GM13977 (cell line): ENCODE data around the gene GBA3.

Experiments used
- DNase-seq: peaks from one replicate; pipeline ENCODE4 v3.0.0; 2012; ENCODE audit warnings: low spot score
- in situ Hi-C: fragments of 300-500 bp; cut with MboI; formaldehyde crosslinking; loops from one replicate; pipeline ENCODE4 v1.12.0; 2022; ENCODE audit warnings: low sequenced_read_pairs, low pct_unique_long_range_greater_than_20kb, mixed read lengths, inconsistent platforms; ENCODE audit not compliant: unreplicated experiment
- TF ChIP-seq, protein P1 (sequence below): IDR thresholded peaks from 2 replicates; pipeline ENCODE4 v1.5.1; 2012; ENCODE audit warnings: mild to moderate bottlenecking, control low read depth; ENCODE audit not compliant: insufficient read depth; ENCODE audit errors: extremely low read depth, missing control alignments

GBA3 gene

GRCh38 chr4:22780797-22781196 lies 88.1 kb downstream of the GBA3 start:
- in situ Hi-C loops = no loop called here
- DNase-seq = no peak
- TF ChIP-seq, protein P1, sequence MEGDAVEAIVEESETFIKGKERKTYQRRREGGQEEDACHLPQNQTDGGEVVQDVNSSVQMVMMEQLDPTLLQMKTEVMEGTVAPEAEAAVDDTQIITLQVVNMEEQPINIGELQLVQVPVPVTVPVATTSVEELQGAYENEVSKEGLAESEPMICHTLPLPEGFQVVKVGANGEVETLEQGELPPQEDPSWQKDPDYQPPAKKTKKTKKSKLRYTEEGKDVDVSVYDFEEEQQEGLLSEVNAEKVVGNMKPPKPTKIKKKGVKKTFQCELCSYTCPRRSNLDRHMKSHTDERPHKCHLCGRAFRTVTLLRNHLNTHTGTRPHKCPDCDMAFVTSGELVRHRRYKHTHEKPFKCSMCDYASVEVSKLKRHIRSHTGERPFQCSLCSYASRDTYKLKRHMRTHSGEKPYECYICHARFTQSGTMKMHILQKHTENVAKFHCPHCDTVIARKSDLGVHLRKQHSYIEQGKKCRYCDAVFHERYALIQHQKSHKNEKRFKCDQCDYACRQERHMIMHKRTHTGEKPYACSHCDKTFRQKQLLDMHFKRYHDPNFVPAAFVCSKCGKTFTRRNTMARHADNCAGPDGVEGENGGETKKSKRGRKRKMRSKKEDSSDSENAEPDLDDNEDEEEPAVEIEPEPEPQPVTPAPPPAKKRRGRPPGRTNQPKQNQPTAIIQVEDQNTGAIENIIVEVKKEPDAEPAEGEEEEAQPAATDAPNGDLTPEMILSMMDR = no peak

- TF ChIP-seq, protein P1 = no peak
- no peak for DNase-seq
- in situ Hi-C loops = no loop called here
Observed at GRCh38 chr4:22787753-22788375, 95.1 kb downstream of the GBA3 start.

DNA sequence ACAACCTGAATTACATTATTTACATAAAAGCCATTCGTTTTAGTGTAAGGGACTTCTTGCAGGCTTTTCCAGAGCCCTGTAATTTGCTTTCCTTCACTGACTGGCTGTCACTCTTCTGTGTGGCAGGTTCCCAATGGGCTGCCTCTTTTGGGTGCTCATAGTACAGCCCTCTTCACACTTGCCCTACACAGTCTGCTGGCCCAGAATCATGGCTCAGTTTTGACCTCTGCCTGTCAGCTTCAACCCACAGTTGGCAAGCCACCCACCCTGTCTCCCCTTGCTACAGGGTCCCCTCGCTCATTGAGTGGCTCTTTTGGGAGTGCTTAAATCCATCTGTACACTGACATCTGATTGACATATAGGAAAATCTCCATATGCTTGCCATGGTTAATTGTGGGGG lies 97.9 kb downstream of the GBA3 start:
- DNase-seq = no peak
- in situ Hi-C loops = no loop called here
- TF ChIP-seq, protein P1 = no peak

DNA sequence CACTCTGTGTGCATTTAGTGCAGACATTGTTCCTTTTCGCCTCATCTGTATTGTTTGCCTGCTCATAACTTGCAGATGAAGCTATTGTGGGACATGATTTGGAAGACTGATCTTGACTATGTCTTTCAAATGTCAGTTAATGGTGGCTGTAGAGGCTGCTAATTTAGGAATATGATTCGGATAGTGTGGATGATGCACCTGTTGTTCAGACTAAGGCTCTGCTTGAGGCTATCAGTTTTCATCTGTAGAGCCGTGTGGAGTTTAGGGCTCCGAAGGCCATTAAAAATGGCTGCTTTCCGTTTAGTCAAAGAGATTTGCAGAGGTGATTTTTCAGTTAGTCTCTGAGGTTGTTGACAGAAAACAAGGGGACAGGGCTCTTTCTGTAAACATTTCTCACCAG lies 102.0 kb downstream of the GBA3 start:
- in situ Hi-C loops = no loop called here

DNA sequence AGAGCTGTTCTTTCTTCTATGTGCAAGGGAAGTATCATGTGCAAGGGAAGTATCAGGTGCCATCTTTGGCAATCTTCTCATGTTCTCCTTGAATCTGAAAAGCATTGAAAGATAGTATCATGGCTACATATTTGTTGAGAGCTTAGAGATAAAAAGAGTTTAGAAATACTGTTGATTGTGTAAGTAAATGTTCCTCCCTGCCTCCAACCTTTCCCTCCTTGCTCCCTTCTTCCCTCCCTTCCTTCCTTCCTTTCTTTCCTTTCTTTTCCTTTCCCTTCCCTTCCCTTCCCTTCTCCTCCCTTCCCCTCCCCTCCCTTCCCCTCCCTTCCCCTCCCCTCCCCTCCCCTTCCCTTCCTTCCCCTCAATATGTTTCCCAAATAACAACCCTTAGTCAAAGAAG lies 108.7 kb downstream of the GBA3 start:
- no peak for DNase-seq
- TF ChIP-seq, protein P1 = no peak
- in situ Hi-C loops = no loop called here

More for the DNA sequence above, 102.0 kb downstream of the GBA3 start:
- DNase-seq = no peak
- TF ChIP-seq, protein P1 = no peak

DNA sequence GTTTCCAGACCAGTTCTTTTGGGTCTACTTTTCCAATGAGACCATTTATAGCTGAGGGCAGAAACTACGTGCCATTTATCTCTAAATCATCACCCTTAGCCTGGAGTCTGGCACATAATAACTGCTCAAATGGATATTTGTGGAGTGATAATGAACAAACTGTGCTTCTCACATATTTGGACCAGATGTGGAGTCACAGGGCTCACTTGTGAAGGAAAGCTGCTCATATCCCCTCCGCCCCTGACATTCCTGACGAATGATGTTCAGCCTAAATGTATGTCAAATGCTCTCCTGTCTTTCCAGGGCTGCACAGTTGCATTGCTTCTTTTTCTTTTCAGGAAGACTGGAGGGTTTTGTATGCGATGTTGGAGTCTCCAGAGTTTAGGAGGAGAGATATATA lies 110.1 kb downstream of the GBA3 start:
- DNase-seq = no peak
- TF ChIP-seq, protein P1 = no peak
- in situ Hi-C loops = no loop called here

DNA sequence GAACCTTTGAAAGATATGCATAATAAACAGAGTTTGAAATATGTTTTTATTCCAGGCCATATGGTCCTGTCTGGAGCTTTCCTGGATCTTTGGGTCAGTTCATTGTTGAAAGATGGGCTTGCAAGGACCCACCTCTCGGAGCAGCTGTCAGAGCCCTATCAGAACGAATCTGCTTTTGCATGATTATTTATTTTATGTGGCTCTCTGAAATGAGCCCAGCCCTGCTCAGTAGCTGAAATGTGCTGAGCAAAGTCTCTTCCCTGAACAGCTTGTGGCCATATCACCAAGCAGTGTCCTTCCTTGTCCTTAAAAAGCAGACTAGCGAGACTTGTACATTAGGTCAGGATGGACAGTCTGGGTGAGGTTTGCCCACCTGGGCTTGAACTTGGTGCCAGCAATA lies 110.8 kb downstream of the GBA3 start:
- no peak for DNase-seq
- TF ChIP-seq, protein P1 = no peak
- in situ Hi-C loops = no loop called here
